ENCODE results near the gene DCANP1. TPM values are rescaled to one million over a fixed set of nuclear protein-coding genes. Genes with fewer than 3 reads are reported as not detected.

The DCANP1 gene
- total RNA-seq, 1 experiment from 2014 or later = not detected

GRCh38 chr5:135494196-135494595 lies 47.0 kb upstream of the DCANP1 start:
- DNase-seq (ENCODE audit: low read depth, low spot score) (no peak), ATAC-seq (no peak)
- H2AFZ ChIP-seq (ENCODE audit: low read depth, low read length, poor library complexity, severe bottlenecking) = no peak overlapping the region
- H3K9me2 ChIP-seq (ENCODE audit: insufficient read depth) = no peaks in the 10 kb centered on the region
- no peaks in the 10 kb centered on the region for H3K79me2 ChIP-seq (ENCODE audit: insufficient read depth, low read length)
- H3K4me2 ChIP-seq (ENCODE audit: low read length) = no peak overlapping the region
- ChIA-PET POLR2A (no interaction called here), CTCF (no interaction called here), RAD21 (ENCODE audit: low non-redundant PET in 1 of 2, low total read pairs in 2 of 2, uncharacterized antibody in 2 of 2, unreplicated experiment in 2 of 2) (no interaction called here)
- intact Hi-C loops (cut with micrococcal nuclease) = no loop called here
- H3K4me1 ChIP-seq (ENCODE audit: control insufficient read depth in 1 of 2, insufficient read depth in 2 of 2, low read length in 2 of 2) = peaks cover under 1 to 35% of the 10 kb centered on the region in 2 experiments
- no peaks in the 10 kb centered on the region for H3K27me3 ChIP-seq (ENCODE audit: insufficient read depth, low read length)
- H4K20me1 ChIP-seq (ENCODE audit: insufficient read depth) = no peaks in the 10 kb centered on the region
- no TSS peak for BruUV-seq (replicated peaks)
- H3K9me3 ChIP-seq (ENCODE audit: control insufficient read depth in 1 of 2, insufficient read depth in 1 of 2, low read depth in 1 of 2, low read length in 2 of 2) = no peaks in the 10 kb centered on the region
- no peaks in the 10 kb centered on the region for H3K36me3 ChIP-seq (ENCODE audit: control insufficient read depth in 1 of 2, insufficient read depth in 2 of 2, low read length in 2 of 2)
- no peak overlapping the region for H3K9ac ChIP-seq (ENCODE audit: low read length)
- no peak overlapping the region for H3K4me3 ChIP-seq (replicated peaks in 1 of 2; ENCODE audit: low read depth in 1 of 2, low read length in 2 of 2)
- TF ChIP-seq YY1 (IDR thresholded peaks at IDR 0.05; ENCODE audit: extremely low read depth, insufficient replicate concordance, low read depth, low read length) (no peak), TCF7L2 (IDR thresholded peaks at IDR 0.05; ENCODE audit: borderline replicate concordance, extremely low read depth, insufficient read depth, insufficient read length) (no peak), CBX3 (IDR thresholded peaks at IDR 0.05; ENCODE audit: low read depth) (no peak), FOSL1 (IDR thresholded peaks at IDR 0.05; ENCODE audit: low read depth) (no peak), ZBTB33 (IDR thresholded peaks at IDR 0.05; ENCODE audit: extremely low read depth, insufficient replicate concordance, low read length) (no peak), EZH2 (IDR thresholded peaks at IDR 0.05) (no peak), SP1 (IDR thresholded peaks at IDR 0.05; ENCODE audit: low read depth) (no peak), SIN3A (IDR thresholded peaks at IDR 0.05; ENCODE audit: low read depth) (no peak), EGR1 (IDR thresholded peaks at IDR 0.05; ENCODE audit: low read depth) (no peak)
- TF ChIP-seq, protein P1, sequence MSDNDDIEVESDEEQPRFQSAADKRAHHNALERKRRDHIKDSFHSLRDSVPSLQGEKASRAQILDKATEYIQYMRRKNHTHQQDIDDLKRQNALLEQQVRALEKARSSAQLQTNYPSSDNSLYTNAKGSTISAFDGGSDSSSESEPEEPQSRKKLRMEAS (IDR thresholded peaks at IDR 0.05) = no peak
- no peak overlapping the region for H3K27ac ChIP-seq (ENCODE audit: low read depth, low read length)
